ENCODE results near the gene C2CD3.
A peak's percentile ranks its signal among the peaks of the same experiment; 100 is the strongest.

C2CD3 gene

DNA sequence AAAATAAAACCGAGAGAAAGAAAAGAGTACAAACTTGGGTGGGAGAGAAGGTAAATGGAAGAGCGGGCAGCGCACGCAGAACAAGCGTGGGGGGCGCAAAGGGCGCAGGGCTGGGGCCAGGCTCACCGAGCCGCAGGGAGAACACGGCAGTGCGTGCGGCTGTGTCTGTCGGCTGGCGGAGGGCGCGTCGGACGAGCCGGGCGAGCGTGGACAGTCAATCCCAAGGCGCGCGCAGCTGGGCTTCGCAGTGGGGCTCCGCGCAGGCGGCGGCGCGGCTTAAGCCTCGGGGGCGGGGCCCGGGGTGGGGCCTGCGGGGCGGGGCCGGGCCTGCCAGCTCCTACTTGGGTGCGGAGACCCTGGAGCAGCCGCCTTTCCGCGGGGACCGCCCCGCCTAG lies 188.2 kb downstream of the C2CD3 start, which contains the start of gene UCP2:
TSS of gene UCP2 (minus strand) at position 249 of the 395 bp plus-strand sequence. CDS start 4,465 bp downstream, outside the sequence.
- DNase-seq, result peak in 50 of 58 donors; percentile 40 to 89 (median 75)

DNA sequence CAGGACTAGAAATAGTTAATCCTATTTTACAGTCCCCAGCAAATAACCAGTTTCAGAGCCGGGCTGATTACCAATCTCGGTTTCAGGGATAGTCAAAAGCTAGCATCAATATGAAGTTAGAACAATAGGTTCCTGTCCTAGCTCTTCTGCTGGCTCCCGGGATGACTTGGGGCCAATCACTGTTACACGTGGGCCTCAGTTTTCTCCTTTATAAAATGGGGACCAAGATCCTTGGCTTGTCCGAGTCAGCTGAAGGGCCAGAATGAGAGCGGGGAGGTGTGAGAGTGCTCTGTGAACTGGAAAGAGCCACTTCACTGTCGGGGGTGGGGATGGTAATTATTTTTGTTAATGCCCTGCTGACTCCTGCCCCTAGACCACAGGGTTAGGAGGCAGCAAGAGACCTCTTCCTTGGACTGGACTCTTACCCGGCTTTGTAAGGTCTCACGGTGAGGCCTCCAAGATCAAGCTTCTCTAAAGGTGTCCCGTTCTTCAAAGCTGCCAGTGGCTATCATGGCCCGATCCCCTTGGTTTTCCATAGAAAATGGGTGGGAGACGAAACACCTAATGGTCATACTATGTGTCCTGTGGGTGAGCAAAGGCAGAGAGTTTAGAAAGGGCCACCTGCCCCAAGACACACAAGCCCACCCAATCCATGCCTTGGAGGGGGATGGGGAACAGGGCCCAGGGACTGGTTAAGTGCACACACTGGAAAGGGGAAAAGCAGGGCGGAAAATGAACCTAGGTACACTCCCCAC lies 189.6 kb downstream of the C2CD3 start:
- no peak for DNase-seq

DNA sequence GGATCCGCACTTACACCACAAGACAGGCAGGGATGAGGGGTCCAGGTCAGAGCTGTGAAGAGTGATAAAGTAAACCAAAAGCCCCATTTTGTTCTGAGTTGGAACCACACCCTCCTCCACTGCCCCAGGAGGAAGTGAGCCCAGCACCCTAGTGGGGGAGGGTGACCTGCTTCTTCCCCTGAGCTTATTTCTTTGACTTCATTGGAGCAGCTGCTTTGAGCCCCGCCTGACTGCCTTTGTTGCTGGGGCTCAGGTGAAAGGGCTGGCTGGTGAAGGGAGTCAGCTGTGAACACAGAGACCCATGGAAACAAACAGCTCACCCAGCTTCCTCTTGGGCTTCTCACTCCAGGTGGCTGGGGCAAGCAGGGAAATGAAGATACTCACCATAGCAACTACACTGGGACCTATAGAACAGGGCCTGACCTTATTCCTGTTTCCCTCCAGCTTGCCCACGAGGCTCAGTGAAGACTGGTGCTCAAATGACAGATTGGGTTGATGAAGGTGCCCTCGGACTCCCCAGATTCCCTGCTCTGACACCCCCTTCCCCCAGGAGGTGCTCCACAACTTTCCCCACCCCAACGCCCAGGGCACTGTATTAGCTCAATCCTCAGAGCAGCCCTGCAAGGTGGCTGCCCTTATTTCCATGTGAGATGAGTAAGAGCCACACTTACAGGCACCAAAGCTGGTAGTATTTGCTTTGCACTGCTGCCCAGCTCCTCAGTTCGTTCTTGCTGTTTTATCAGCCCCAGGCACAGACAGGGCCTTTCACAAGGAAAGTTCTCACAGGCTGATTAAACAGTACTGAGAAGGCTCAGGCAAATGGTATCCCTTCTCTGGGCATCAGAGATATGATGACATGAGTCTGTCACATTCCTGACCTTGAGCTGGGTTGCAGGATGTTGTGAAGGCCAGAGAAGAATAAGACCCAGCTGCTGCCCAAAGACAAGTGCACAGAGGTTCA lies 190.5 kb downstream of the C2CD3 start:
- DNase-seq, result peak in 3 of 58 donors; percentile 5 to 26 (median 18)

DNA sequence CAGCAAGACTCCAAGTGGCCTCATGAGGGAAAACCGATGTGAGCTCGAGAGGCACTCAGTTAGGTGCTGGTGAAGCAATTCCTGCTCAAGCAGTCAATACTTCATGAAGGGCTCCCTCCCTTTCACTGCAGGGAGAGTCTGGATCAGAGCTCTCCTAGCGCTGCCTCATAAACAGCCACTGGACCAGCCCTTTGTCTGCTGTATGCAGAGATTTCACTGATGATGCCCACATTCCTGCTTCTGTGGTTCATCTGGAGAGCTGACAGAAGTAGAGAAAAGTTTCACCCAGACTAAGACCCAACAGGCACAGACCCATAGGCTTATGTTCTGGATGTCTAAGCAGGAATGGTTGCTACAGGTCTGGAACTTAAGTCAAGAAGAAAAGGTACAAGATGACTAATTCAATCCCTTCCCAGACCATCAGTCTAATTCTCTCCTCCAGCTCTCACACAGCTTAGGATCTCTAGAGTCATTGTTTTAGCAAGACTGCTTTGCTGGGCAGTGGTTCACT lies 192.2 kb downstream of the C2CD3 start:
- DNase-seq, result no peak

DNA sequence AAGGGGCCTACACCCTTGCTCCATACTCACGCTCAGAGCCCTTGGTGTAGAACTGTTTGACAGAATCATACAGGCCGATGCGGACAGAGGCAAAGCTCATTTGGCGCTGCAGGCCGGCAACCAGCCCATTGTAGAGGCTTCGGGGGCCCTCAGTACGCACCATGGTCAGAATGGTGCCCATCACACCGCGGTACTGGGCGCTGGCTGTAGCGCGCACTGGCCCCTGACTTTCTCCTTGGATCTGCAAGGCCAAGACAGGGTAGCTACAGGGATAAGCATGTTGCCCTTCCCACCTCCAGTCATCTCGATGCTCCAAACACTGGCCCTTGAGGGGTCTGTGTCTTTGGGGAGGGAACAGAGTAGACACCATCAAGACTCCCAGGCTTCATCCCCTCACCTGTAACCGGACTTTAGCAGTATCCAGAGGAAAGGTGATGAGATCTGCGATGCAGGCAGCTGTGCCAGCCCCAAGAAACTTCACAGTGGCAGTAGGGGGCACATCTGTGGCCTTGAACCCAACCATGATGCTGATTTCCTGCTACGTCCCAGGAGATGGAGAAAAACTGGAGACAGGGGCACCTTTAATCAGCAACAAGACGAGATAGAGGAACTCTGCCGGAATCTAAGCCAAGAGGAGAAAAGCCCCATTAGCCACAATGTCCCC lies 192.8 kb downstream of the C2CD3 start:
- DNase-seq, result no peak

DNA sequence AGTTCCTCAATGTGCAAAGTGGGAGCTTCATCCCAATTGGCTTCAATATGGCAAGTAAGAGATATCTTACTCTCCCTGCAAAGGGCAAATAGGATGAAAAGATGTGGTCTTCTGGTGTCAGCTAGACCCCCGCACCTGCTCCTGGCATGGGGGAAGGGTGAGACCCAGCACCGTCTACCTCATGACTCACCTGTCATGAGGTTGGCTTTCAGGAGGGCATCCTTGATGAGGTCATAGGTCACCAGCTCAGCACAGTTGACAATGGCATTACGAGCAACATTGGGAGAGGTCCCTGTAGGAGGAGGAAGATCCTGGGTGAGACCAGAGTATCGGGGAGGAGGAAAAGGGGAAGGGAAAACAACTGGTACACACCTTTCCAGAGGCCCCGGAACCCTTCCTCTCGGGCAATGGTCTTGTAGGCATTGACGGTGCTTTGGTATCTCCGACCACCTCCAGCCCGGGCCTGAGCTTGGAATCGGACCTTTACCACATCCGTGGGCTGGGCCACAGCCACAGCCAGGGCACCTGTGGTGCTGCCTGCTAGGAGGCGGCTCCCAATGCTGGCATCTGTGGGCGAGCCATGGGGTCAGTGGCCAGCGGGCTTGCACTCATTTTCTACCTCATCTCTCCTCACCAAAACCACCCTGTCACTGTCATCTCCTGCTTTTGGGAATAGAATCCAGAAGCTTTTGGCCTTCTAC lies 194.2 kb downstream of the C2CD3 start:
- DNase-seq, result no peak

DNA sequence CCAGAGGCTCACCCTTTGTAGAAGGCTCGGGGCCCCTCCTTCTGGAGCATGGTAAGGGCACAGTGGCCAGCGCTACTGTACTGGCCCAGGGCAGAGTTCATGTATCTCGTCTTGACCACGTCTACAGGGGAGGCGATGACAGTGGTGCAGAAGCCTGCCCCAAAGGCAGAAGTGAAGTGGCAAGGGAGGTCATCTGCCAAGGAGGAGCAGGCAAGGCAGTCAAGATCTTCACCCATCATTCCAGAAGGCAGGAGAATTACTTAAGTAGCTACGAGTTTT lies 195.4 kb downstream of the C2CD3 start:
- no peak for DNase-seq

DNA sequence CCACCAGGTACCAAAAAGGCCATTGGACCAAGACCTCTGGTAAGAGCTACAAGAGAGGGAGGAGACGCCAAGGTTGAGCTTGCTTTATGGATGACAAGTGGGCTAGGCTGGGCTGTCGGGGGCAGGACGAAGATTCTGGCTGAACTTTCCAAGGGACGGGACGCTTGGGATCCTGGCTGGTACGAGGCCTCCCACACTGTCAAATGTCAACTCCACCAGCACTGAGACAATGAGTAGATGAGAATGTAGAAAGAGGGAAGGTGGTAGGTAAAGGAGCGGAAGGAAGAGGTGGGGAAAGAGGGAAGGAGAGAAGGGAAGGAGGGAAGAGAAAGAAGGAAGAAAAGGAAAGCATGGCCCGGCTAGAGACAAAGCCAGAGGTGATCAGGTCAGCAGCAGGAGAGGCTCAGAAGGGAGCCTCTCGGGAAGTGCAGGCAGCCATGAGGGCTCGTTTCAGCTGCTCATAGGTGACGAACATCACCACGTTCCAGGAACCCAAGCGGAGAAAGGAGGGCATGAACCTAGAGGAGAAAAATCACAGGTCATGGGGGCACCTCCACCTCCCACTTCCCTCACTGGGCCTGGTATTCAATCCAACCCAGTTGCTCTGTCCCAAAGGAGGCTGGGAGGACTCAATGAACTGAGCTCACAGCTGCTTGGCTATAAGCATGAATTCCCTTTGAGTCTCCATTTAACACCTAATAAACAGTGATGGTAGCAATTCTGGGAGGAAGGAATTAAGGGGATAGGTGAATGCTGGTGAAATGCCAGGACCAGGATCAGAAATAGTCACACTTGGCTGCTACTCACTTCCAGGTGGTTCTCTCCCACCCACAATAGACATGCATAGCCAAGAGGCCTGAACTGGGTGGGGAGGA lies 196.0 kb downstream of the C2CD3 start:
- no peak for DNase-seq

DNA sequence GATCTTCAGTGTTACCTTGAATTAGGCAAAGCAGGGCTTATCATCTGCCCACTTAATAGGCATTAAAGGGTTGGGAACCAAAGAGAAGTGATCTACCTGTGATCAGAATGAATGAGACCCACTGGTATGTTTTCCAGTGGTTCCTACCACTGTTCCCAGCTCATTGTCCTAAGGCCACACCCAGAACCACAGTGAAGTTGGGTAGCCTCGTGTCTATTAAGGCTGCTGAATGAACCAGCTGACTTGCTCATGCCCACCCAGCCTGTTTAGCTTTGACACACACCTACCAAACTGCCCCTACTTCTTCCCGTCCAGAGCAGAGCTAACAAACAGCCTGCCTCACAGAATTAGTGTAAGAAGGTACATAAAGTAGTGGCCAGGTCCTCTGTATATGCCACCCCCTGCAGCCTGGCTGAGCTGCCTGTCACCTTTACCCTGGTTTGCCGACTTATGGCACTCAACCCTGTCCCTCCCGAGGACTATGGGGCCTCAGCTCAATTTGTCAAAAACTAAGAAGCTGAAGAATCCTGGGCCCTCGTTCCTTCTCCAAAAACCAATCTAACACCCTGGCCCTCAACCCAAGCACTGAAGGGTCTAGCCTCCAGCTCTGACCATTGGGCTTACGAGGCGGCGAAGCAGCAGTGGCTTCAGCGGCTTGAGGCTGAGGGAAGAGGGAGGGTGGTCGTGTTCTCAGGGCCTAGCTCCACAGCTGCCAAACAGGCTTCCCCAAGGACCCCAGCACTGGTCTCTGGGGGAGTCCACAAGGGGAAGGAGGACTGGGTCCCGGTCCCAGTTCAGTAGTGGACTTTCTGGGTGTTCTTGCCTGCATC lies 198.0 kb downstream of the C2CD3 start:
- no peak for DNase-seq

DNA sequence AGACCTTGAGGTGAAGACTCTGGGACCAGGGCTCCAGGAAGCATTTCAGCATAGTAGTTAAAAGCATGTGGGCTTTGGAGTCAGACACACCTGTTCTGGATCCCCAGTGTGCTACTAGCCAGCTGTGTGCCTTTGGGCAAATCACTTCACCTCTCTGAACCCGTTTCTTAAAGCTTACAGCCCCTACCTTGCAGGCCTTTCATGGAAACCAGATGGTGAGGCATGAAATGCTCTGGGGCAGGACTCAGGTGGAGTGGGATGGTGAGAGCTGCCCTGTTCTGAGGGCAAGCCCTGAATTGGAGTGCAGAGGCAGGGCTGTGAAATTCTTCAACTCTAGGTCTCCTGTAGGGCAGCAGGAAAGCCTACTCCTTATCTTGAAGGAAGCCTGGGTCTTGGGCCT lies 198.6 kb downstream of the C2CD3 start:
- no peak for DNase-seq

DNA sequence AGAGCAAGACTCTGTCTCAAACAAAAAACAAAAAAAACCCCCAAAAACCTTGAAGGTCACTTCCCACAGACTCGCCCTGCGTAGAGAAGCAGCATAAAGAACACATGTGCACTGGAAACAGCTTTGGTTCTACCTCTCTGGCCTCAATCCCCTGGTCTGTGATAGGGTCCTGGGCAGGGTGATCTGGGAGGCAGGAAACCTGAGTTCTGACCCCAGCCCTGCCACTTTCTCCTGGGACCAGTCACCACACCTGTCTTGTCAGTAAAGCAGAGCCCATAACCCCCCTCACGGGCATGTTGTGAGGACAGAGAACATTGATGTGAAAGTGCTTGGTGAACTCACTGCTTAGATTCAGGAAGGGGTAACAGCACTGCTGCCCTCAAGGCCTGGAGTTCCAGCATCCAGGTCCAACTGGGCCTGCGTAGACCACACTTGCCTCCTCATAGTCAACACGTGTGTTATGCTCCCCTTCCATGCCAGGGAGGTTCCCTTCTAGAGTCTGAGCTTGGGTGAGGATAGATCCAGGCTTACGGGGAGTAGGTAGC lies 199.6 kb downstream of the C2CD3 start:
- no peak for DNase-seq

DNA sequence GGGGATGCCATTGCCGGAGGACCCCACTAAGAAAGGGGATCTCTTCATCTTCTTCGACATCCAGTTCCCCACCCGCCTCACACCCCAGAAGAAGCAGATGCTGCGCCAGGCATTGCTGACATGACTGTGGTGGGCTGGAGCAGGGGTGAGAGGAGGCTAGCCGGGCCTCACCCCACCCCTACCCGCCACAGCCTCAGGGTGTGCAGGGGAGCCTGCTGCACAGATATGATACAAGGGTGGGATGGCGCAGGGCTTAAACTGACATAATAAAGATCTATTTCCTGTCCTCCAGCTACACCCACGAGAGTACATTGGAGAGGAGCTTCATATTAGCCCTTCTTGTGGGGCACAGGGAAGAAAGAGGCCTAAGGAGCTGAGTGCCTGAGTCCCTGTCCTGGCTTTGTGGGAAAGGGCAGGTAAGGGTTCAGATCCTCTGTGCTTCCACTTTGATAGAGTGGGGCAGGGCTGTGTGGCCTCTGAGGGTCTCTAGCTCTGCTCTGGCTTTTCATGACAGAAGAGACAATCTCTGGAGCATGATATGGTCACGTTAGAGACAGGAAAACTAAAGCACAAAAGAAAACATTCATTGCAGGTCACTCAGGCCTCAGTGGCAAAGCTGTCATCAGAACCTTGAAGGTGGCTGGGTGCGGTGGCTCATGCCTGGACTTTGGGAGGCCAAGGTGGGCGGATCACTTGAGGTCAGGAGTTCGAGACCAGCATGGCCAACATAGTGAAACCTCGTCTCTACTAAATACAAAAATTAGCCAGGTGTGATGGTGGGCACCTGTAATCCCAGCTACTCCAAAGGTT lies 200.6 kb downstream of the C2CD3 start:
- DNase-seq, result no peak

DNA sequence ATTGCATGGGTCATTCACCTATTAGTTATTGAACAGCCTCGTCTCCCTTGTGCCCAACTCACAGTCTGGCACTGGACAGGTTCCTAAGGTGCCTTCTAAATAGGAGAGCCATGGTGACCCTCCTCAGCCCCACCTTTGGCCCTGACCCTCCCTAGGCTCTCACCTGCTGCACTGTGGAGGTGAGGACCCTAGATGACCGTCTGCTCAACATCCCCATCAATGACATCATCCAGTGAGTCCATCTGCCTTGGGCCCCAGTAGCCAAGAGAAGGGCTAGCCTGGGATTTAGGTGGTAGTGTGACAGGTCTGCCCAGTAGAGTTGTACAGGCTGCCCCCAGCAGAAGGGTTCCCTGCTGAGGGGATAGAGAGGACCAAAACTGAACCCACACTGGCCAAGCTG lies 201.7 kb downstream of the C2CD3 start:
- no peak for DNase-seq

DNA sequence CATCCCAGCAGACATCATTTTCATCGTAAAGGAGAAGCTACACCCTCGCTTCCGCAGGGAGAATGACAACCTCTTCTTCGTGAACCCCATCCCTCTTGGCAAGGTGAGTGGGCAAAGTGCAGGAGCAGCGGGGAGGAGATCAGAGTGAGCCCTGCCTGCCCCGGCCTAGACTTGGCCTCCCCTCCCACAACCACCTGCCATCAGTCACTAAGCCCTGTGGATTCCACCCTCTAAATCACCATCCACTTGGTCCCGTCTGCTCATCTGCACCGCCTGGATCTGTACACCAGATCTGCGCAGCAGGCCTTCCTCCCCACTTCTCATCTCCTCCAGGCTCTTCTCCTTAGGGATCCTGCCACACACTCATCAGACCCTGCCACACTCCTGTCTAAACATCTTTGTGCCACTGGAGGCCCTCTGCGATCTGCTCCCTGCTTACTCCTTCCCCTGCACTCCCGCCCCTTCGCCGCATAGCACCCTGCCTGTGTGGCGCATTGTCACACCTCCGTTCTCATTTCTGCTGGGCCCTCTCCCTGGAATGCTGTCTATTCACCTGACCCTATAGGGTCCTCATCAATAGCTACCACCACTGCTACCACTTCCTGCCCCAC lies 202.3 kb downstream of the C2CD3 start:
- no peak for DNase-seq

DNA sequence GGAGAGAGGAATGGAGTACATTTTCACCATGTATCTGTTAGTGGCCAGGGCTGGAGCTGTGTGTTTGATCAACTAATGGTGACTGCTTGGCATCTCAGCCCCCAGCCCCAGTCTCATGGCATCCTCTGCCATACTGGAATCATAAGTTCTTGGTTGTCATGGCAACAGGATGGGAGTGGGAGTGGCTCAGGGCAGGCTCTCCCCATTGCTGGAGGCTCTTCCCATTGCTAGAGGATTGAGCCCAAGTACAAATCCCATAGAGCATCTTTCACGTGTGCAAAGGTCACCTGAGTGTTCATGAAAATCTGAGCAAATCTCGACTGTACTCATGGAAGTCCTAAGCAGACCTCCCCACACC lies 205.1 kb downstream of the C2CD3 start:
- no peak for DNase-seq

DNA sequence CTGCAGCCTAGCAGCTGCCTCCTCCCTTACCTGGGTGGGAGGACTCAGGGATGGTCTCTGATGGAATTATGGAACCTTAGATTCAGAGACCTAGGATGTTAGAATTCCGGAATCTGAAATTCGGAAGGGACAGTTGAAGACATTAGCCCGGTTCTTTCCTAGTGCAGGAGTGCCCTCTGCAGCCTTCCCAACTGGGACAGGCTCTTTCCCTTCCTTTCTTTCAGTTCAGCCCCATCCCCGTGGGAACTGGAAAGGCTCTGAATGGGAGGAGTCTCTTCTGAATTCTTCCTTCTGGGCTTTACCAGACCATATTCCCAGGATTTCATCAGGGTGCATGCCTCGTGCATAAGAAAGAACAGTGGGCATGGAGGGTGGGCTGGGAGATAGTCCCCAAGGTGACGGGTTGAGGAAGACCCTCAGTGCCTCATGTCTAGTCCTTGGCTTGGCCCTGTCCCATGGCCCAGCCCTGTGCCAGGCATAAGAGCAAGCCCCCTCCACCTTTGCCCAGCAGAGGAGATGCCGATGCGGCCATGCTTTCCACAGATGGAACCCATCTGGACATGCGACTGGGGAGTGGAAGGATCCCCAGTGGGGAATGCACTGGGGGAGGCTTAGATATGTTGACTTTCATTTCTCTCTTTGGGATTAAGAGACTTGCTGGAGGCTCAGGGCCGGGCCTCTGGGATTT lies 205.6 kb downstream of the C2CD3 start:
- DNase-seq, result no peak

DNA sequence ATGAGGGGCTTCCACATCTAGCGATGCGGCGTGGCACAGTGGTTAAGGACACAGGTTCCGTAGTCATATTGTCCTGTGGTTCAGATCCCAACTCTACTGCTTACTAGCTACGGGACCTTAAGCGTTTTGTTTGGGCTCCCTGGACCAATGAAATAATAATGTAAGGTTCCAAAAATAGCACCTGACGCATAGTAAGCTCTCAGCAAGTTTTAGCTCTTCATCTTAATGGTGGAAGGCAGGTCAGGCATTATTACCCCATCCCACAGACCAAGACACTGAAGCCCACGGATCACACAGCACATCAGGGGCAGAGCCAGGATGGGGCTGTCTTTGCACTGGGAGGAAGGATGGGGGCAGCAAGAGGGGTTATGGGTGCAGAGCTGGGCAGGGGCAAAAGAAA lies 206.9 kb downstream of the C2CD3 start:
- no peak for DNase-seq
